Choroid plexus epithelial cell (primary cell): Measurements from ENCODE around the gene MAIP1.

Source experiments
- DNase-seq: peaks from one replicate; pipeline ENCODE4 v3.0.0-alpha.2; 2010; ENCODE audit warnings: low read depth
- H3K4me3 ChIP-seq: 2 replicates; pipeline ENCODE4 v1.5.1; 2011; ENCODE audit warnings: low read depth, mild to moderate bottlenecking, control low read depth, low read length, moderate library complexity
- CTCF ChIP-seq: conservative IDR thresholded peaks from 2 replicates; pipeline ENCODE4 v1.5.1; 2011; ENCODE audit warnings: low read depth, mild to moderate bottlenecking, control low read depth, inconsistent platforms, low read length, moderate library complexity

MAIP1 gene

GRCh38 chr2:199946836-199947235 lies 8.5 kb upstream of the MAIP1 start:
- no peak for DNase-seq
- no peak for TF ChIP-seq CTCF
- no peak overlapping the region for H3K4me3 ChIP-seq

GRCh38 chr2:199950396-199950795 lies 5.0 kb upstream of the MAIP1 start:
- no peak for TF ChIP-seq CTCF
- no peak for DNase-seq
- H3K4me3 ChIP-seq: no peak overlapping the region

- DNase-seq: no peak
- no peak for TF ChIP-seq CTCF
- H3K4me3 ChIP-seq: no peak overlapping the region
Observed at GRCh38 chr2:199951023-199951422, 4.4 kb upstream of the MAIP1 start.

- DNase-seq: peak; percentile 63
- TF ChIP-seq CTCF: no peak
- peak overlapping the region; percentile 91 for H3K4me3 ChIP-seq
Observed at GRCh38 chr2:199955007-199955338, 409 bp upstream of the MAIP1 start.

GRCh38 chr2:199956062-199956380 lies 639 bp downstream of the MAIP1 start:
- DNase-seq: no peak
- H3K4me3 ChIP-seq: peak overlapping the region; percentile 91
- TF ChIP-seq CTCF: no peak

- no peak for DNase-seq
- no peak overlapping the region for H3K4me3 ChIP-seq
- TF ChIP-seq CTCF: no peak
Observed at GRCh38 chr2:199958014-199958413, 2.6 kb downstream of the MAIP1 start.

GRCh38 chr2:199962203-199962602 lies 6.8 kb downstream of the MAIP1 start:
- TF ChIP-seq CTCF: no peak
- no peak overlapping the region for H3K4me3 ChIP-seq
- DNase-seq: no peak
